Cerebellar cortex (tissue), 1 donor: ENCODE results near the gene AADACL2.
"Not testable (repeated sequence)": the region's sequence is repeated elsewhere in the genome, so short reads cannot be mapped to it uniquely, and the experiment has no call there.

Experiments
- DNase-seq: peaks from one replicate; pipeline ENCODE4 v3.0.0-alpha.2; 2015; ENCODE audit warnings: low spot score

AADACL2 gene

DNA sequence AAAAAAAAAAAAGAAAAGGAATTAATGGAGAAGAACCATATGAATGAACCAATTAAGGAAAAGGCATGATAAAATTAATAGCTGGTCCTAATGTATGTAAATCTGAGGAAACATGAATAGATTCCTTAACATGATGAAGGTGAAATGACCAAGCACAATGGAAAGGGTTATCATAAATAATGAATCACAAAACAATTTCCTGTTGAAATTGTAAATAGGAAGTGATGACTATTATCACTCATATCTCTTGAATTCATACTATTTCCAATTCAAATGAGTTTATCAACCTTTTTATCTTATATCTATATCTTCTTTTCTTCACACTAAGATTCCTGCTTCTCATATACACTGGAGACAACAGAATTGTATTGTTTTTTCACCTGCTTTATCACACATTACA lies 32.0 kb downstream of the AADACL2 start:
- no peak for DNase-seq

DNA sequence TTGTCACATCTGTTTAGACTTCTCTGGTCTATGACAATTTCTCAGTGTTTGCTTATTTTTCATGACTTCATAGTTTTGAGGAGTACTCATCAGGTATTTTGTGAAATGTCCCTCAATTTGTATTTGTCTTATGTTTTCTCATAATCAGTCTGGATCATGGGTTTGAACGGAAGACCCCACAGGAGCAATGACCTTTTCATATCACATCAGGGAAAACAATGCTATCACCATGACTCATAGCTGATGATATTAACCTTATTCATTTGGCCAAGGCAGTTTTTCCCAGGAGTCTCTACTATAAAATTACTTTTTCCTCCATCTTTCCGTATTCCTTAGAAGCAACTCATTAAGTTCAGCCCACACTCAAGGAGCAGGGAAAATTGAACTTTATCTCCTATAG lies 32.7 kb downstream of the AADACL2 start:
- DNase-seq, result no peak

DNA sequence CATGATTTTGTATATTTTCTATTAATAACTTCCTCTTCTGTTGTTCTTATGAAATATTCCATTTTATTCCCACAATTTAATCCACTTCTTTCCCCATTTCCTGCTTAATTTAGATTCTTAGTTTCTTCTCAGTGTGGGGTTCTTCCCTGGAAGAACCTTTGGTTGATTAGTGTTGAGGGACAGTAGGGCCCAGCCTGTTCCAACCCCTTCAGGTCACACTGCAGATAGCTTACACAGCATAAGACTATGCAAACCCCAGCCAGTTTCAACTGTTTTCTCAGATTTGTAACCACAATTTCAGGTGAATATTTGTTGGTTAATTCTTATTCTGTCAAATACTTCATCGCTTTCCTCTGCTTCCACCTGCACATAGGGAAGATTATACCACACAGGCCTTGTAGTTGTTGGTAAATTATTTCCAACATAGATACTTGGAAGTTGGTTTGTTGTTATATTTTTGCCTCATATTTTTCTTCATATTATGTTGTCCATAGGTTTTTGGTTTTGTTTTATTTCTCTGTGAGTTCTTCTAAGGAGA lies 34.7 kb downstream of the AADACL2 start:
- no peak for DNase-seq

- DNase-seq, result no peak
Measured at GRCh38 chr3:151769175-151769574, 35.4 kb downstream of the AADACL2 start.

DNA sequence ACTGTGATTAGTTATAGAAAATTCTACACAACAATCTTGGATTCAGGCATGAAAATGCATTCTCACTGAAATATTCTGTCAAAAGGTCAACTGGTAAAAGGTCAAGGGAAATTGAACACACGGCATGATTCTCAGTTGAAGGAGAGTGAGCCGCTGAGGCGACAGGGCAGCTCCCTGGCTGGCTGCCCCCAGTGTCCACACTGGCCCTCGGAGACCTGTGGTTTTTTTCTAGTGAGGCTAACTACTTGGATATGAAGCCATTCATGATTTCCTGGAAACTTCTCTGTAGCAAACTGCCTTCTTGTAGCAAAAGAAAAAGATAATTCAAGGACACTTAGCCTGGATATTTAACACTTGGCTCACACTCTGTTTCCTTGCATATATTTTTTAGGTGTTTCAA lies 37.2 kb downstream of the AADACL2 start:
- no peak for DNase-seq

DNA sequence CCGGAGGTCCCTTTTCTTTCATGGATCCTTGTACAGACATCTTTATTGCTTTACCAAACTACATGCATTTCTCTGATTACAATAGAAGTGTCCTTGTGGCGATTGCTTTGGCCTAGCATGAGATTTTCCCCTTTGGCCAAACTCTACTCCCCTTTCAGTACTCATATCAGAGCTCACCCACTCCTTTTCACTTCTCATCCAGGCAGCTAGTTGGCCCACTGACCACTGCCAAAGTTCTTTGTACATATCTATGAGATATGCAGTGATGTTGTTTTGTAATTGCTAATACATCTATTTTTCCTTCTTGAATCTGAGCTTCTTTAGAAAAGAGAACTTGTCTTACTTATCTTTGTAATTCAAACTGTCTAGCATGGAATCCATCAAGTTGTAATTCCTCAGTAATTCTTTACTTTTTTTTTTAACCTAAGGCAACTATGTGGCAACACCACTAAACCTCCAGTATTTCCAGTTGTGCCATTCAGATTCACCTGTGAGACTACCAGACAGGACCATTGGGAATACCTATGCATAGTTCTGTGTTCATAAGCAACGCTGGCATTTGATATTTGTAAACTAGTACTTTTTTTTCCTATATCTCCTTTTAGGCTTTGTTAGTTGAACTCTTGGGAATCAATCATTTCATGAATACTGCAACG lies 39.2 kb downstream of the AADACL2 start:
- DNase-seq, result no peak

DNA sequence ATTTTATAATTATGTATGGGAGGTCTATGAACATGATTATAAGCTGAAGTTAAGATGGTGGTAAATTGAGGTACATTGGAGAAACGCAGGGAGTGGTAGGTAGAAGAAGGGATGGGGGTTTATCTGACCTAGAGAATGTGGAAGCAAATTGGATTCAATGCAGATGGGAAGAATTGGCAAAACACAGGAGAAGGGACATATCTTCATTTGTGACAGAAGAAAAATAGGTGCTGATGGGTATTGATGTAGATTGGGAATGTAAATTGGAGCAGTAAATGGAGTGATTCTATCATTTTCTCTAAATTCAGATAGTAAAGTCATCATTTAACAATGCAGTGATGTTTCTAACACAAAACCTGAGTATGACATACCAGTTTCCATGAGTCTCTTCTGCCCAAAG lies 40.5 kb downstream of the AADACL2 start:
- no peak for DNase-seq

DNA sequence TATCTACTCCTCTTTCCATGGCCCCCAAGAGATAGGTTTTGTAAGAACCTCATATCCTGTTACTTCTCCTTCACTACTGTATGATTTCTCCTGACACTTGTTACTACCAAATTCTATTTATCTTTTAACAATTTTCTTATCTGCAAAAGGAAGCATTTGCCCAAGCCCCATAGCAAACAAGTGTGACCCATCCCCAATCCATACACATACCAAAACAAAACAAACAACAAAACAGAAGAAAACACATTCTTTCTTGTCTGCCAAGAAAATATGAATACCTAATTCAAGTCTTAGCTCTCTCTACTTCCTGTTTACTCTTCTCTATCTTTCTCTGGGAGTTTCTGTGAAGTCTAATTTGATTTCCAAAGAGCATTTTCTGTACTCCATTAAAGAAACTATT lies 41.2 kb downstream of the AADACL2 start:
- no peak for DNase-seq

GRCh38 chr3:151775314-151776258 lies 41.9 kb downstream of the AADACL2 start:
- no peak for DNase-seq

DNA sequence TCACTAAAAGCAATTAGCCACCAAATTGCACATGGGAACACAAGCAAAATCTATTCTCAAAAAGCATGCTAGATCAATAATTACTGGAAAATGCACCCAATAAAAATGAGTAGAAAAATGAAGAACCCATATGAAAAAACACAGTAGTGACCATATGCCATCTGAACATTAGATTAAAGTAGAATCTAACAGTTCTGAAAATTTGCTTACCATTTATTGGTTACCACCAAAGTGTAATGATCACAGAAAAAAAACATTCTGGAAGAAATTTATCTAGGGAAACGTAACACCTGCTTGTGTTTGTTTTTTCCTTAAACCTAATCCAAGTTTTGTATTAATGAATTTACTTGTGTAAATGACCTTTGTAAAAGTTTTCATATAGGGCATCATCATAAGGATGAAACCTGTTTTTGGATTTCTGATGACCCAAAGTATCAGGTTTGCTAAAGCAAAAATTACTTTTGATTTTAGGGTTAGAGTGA lies 42.6 kb downstream of the AADACL2 start:
- DNase-seq, result no peak

GRCh38 chr3:151777880-151778279 lies 44.2 kb downstream of the AADACL2 start:
- DNase-seq, result no peak

GRCh38 chr3:151787626-151788025 lies 53.9 kb downstream of the AADACL2 start:
- no peak for DNase-seq

- no peak for DNase-seq
Measured at GRCh38 chr3:151788401-151788800, 54.7 kb downstream of the AADACL2 start.

GRCh38 chr3:151789853-151790463 lies 56.2 kb downstream of the AADACL2 start:
- DNase-seq, result no peak

DNA sequence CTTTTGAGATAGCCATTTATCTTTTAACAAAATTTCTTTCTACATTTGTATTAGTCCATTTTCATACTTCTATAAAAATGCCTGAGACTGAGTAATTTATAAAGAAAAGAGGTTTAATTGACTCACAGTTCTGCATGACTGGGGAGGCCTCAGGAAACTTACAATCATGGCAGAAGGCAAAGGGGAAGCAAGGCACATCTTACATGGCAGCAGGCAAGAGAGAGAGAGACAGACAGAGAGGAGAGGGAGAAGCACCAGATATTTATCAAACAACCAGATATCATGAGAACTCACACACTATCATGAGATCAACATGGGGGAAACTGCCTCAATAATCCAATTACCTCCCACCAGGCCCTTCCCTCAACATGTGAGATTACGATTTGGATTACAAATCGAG lies 57.0 kb downstream of the AADACL2 start:
- not testable (repeated sequence) for DNase-seq

DNA sequence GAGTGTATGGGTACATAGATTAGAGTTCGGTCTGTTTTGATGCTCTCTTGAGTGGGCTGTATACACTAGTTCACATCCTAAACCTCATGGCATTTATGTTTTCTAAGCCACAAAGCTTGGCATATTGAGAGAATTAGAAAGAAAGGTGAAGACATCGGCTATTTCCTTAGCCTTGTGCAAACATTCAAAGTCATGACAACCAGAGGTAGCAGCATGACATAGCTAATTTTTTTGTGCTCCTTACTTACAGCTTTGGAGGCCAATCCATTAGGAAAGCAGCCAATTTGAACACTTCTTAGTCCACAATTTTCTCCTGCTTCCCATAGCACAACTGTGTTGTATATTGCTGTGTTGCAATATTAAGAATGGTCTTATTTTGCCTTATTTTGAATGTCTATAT lies 58.7 kb downstream of the AADACL2 start:
- no peak for DNase-seq

- no peak for DNase-seq
Measured at GRCh38 chr3:151793636-151794035, 59.9 kb downstream of the AADACL2 start.

GRCh38 chr3:151794080-151794479 lies 60.4 kb downstream of the AADACL2 start:
- DNase-seq, result no peak

DNA sequence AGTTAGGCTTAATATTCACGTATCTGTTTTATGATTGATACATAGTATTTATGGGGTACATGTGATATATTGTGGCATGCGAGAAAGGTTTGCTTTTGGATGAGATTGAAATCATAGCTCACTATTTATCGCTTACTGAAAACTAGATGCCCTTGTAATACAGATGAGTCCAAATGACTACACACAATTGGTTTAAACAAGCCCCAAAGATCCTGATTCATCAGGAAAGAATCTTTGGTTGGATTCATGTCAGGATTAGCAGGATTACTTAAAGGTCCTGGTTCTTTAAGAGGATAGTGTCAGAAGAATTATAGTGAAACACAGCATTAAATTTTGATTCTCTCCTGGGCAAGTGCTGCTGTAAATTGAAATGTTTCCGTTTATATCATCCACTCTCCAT lies 61.5 kb downstream of the AADACL2 start:
- DNase-seq, result no peak

- no peak for DNase-seq
Measured at GRCh38 chr3:151796105-151796680, 62.5 kb downstream of the AADACL2 start.

DNA sequence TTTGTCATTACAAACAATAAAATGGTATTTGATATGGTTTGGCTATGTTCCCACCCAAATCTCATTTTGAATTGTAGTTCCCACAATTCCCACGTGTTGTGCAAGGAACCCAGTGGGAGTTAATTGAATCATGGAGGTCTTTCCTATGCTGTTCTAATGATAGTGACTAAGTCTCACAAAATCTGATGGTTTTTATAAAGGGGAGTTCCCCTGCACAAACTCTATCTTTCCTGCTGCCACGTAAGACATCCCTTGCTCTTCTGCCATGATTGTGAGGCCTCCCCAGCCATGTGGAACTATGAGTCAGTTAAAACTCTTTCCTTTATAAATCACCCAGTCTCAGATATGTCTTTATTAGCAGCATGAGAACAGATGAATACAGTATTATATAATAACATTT lies 64.7 kb downstream of the AADACL2 start:
- no peak for DNase-seq

DNA sequence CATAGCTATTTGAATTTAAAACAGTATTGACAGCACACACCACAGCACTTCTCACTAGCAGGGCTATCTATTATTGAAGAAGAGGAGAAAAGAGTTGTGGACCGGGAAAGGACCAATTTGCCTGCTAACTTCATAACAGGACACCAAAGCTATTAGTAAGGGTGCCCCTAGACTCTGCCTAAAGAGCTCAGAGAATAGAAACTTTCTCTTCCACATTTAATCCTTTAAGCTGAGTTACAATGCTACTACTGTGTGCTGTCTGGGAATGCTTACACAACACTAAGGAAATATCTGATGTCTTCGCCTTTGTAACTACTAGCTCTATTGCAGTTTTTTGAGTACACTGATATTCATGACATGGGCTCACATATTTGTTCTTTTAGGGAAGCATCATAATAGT lies 66.7 kb downstream of the AADACL2 start:
- DNase-seq, result no peak
